GM23338 (cell line): Measurements from ENCODE around the gene ZNF185.

ENCODE experiments used
- CTCF ChIP-seq, 2 experiments: fragments of 200-600 bp in 1 of 2; sonication (generic) in 1 of 2; conservative IDR thresholded peaks; 2 replicates each; pipeline versions ENCODE4 v1.5.1 to v1.6.1; 2016 to 2017; ENCODE audit warnings: antibody characterized with exemption in 2 of 2, low read depth in 2 of 2, mild to moderate bottlenecking in 2 of 2, moderate library complexity in 1 of 2
- POLR2AphosphoS5 ChIP-seq: IDR thresholded peaks from 2 replicates; pipeline ENCODE4 v1.6.1; 2016; ENCODE audit warnings: antibody characterized with exemption, low read depth

DNA sequence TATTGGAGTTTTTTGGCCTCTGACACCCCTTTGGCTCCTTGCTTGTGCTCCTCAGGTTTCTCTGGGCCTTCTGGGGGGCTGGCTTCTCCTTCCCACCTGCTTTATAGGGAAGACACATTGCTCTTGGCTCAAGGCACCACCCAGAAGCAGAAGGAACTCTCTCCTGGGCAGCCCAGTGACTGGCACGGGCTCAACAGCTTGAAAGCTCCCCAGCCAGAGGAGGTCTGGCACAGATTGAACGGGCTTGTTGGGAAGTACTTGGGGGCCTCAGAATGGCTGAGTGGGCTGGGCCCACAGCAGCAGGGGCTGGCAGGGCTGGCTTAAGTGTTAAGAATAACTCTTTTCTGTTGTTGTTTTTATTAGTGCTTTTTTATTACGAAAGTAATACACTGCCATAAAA is 11.2 kb upstream of the ZNF185 start:
- TF ChIP-seq POLR2AphosphoS5 (no peak), CTCF (conservative IDR thresholded peaks at IDR 0.05; ENCODE audit: low read depth in 2 of 2) (no peak)
